SHP77 treated with DMSO at 0.1 percent for 48 hours (cell line): Measurements from ENCODE around the gene SLC35F6.
A peak's percentile ranks its signal among the peaks of the same experiment; 100 is the strongest.
"Not testable (repeated sequence)": the region's sequence is repeated elsewhere in the genome, so short reads cannot be mapped to it uniquely, and the experiment has no call there.

Experiments
- DNase-seq: peaks from one replicate; lab custom pipeline; 2025; lab: John Stamatoyannopoulos, UW

The SLC35F6 gene

DNA sequence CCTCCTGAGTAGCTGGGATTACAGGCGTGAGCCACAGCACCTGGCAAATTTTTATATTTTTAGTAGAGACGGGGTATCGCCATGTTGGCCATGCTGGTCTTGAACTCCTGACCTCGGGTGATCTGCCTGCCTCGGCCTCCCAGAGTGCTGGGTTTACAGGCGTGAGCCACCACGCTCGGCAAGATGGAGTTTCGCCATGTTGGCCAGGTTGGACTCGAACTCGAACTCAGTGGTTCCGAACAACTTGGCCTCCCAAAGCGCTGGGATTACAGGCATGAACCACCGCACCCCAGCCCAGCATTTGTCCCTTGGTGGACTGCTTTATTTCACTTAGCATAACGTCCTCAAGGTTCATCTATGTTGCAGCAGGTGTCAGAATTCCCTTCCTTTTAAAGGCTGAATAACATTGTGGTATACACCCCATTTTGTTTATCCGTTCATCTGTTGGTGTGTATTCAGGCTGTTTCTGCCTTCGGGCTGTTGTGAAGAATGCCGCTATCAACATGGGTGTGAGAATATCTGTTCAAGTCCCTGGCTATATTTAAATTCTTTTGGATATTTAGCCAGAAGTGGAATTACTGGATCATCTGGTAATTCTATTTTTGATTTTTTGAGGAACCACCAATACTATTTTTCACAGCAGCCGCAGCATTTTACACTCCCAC is 20.6 kb downstream of the SLC35F6 start:
- no peak for DNase-seq

DNA sequence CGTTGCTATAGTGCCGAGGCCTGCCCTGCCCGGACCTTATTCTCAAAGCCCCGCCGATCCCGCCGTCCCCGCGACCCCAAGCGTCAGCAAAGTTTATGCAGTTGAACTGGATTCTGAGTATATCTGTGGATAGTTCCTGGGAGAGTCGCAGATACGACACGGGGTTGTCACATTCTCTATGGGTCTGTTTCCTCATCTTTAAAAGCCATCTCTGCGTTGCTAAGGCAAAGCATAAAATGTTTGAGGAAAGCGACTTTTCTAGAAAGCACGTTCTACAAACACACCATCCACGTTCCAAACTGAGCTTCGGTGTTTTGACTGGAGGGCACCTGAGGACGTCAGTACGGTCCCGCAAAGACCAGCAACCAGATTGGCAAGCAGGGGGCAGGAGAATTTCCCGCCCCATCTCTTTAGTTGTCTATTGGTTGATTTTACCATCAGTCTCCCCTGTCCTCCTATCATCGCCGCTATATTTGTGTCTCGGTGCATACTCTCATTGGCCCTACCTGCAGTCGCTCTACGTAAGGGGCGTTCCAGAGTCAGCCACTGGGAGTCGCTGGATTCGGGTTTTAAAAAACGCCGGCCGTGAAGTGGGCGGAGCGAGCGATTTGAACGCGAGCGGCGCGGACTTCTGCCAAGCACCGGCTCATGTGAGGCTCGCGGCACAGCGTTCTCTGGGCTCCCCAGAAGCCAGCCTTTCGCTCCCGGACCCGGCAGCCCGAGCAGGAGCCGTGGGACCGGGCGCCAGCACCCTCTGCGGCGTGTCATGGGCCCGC is 21.5 kb downstream of the SLC35F6 start, which contains the start of gene CENPA:
Gene CENPA (plus strand): TSS at position 626 of the 776 bp plus-strand sequence. CDS start 141 bp downstream, at position 767.
- peak; percentile 98 for DNase-seq

DNA sequence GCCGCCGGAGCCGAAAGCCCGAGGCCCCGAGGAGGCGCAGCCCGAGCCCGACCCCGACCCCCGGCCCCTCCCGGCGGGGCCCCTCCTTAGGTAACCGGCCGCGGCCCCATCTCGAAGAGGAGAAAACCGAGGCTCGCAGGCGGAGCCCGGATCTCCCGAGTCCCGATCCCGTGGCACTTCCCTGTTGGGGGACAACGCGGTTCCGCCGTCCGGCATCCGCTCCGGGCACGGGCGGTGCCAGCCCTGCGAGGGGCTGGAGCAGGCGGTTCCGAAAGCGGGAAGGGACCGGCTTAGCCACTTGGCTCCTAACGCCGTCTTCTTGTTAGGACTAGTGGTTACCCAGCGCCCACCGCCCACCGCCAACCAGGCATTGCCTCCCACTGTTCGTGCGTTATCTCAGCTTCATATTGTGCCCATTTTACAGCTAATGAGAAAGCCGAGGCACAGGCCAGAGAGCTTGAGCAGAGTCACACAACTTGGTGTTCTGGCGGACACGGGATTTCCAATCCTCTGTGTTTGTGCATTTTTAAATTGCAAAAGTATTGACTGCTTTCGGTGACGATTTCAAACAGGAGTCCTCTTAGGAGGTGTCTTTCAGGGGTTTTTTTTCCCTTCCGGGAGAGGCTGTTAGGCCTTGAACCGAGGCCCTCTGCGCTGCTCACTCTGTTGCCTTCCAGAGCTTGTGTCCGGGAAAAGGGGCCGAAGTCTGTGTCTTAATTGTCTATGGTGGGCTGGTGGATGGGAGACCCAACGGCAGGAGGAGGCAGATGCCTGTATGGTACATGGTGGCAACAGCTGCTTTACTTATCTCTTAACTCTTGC is 22.3 kb downstream of the SLC35F6 start:
- DNase-seq, result no peak

DNA sequence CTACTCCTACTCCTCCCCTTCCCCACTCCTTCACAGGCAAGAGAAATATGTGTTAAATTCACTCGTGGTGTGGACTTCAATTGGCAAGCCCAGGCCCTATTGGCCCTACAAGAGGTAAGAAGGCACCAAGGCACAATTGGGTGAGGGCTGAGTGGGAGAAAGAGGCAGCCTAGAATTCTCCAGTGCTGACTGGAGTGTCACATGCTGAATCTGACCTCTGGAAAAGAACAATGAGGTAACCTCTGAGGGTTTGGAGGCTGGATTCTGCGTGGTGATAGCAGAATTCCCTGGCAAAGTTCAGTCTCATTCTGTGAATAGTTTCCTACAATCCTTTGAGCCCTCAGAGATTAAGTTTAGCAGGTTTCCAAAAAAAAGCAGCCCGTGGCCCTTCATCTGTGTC is 28.6 kb downstream of the SLC35F6 start:
- no peak for DNase-seq

DNA sequence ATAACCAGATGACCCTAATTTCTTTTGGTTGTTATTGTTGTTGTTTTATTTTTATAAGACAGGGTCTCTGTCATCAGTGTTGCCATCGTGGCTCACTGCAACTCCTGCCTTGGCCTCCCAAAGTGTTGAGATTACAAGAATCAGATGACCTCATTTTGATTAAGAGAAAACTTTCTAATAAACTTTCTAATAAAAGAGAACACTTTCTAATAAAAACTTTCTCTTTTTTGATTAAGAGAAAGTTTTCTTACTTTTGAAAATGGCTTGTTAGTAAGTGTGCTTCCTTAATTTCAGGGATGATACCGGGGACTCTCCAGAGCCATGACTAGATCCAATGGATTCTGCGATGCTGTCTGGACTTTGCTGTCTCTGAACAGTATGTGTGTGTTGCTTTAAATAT is 29.4 kb downstream of the SLC35F6 start:
- DNase-seq, result no peak

DNA sequence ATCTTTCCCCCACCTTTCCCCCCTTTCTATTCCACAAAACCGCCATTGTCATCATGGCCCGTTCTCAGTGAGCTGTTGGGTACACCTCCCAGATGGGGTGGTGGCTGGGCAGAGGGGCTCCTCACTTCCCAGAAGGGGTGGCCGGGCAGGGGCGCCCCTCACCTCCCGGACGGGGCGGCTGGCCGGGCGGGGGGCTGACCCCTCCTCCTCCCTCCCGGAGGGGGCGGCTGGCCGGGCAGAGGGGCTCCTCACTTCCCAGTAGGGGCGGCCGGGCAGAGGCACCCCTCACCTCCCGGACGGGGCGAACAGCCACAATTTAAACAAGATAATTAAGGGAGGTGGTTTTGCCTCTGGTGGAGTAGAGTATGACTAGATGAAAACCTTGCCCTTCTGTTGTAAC is 31.1 kb downstream of the SLC35F6 start:
- DNase-seq, result not testable (repeated sequence)

DNA sequence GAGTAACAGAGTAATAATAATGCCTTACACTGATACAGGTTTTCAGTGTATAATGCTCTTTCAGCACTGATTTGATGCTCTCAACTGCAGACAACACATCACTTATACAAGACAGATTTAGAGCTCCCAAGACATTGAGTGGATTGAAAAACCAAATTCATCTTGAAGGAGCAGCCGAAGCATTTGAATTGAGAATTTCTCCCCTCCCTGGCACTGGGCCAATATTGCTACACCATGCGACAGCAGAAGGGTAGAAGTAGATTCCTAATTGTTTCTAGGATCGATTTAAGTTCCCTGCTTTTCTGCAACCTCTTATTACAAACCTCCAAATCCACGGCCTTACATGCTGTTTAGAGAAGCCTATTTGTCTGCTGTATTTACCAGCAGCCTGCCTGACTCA is 37.2 kb downstream of the SLC35F6 start:
- DNase-seq, result no peak

DNA sequence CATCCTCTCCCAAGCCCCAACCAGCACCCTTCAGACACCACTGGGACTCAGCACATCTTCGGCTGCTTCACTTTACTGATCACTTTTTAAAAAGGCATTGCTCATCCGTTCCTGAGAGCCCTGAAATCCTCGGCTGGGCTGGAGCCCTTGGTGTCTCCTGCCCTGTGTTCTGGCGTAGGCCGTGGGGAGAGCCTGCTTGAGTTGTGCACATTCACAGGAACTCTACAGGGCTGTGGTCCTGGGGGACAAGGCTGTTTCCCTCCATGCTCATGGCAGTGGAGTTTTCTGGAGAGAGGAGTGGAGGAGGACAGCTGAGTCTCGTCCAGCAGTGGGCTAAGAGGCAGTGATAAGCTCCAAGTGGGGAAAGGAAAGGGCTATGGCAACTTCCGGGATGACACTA is 37.7 kb downstream of the SLC35F6 start:
- DNase-seq, result no peak

DNA sequence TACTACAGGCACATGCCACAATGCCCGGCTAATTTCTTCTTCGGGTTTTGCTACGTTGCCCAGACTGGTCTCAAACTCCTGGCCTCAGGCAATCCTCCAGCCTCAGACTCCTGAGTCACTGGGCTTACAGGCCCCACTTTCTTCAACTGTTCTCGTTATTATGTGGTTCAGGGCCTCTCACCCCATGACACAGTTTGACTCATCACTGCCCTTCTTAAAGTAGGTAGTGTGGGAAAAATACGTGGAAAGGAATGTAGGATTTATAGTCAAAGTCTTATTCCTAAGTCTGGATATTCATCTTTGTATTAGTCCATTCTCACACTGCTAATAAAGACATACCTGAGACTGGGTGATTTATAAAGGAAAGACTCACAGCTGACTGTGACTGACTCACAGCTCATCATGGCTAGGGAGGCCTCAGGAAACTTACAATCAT is 41.2 kb downstream of the SLC35F6 start:
- no peak for DNase-seq

DNA sequence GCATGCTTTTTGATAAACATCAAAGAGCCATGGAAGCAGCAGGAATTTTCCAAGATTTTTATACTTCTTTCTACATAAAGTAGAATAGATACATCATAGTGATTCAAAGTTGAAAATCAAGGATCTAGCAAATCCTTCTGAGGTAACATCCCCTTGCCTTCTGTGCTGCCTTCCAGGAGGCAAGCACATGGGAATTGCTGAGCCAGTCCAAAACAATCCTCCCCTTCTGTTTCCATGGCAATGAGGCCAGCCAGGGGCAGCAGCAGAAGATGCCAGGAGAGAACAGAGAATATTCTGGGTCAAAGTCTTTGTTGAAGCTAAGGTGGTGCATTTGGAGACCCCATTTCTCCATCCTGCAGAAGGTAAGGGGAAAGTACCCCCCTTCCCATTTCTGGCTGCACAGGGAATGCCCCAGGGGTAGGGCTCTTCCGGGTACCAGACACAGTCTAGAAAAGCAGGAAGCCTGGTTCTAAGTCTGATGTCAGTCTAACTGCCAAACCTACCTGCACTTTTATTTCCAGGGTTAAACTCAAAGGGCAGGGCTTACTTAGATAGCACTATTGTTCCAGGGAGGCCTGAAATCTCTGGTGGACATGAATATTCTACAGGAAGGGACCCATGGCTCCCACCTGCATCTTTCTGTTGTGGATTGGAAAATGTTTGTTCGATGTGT is 43.8 kb downstream of the SLC35F6 start:
- DNase-seq, result no peak

DNA sequence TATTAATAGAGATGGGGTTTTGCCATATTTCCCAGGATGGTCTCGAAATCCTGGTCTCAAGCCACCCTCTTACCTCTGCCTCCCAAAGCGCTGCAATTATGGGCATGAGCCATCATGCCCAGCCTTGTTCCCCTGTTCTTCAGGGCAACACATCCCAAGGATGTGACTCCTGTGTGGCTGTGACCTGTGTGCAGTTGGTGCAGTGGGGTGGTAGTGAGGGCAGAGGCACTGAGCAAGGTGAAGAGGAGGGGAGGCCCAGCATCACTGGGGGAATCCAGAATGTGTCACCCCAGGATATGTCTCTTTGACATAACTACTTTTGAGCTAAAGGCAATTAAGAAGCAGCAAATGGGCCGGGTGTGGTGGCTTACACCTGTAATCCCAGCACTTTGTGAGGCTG is 45.1 kb downstream of the SLC35F6 start:
- no peak for DNase-seq

DNA sequence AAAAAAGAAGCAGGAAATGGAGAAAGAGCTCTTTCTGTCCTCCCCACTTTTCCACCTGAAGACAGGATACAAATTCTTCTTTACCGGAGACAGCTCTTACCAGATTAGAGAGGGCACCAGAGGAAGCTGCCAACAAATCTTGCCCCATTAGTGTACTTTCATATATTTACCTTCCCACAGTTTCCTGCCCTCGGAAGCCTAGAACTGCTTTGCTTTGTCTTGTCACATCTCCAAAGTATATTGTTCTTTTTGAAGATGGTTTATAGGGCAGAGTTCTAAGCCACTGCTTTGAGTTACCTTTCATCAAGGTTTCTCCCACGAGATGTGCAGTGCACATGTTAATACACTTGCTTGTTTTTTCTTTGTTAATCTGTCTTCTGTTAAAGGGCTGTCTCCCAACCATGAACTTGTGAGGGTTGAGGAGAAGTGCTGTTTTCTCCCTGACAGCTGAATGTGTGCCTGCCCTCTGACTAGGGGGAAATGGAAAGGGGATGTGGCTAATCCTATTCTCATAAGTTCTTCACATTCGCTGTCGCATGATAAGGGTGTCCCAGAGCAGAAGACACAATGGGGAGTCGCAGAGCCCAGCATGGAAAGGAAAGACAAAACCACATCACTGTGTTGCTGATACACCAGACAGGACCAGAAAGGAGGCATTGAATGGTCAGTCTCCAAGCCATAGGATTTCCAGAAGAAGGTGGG is 45.9 kb downstream of the SLC35F6 start:
- DNase-seq, result no peak

DNA sequence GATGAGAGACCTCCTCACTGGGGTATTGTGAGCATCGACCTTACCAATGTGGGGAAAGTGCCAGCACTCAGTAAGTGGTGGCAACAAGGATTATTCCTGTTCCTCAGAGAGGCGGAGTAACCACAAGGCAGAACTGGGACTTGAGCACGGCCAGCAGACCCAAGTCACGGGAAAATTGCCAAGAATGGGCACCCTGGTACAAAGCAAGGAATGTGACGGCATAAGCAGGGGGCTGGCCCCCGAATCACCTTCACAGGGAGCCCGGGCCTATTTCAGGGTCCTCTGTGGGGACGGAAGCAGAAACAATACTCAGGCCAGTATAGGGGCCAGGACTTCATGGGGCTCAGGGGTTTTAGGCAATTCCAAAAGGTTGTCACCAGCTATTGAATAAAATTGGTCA is 47.2 kb downstream of the SLC35F6 start:
- DNase-seq, result no peak

DNA sequence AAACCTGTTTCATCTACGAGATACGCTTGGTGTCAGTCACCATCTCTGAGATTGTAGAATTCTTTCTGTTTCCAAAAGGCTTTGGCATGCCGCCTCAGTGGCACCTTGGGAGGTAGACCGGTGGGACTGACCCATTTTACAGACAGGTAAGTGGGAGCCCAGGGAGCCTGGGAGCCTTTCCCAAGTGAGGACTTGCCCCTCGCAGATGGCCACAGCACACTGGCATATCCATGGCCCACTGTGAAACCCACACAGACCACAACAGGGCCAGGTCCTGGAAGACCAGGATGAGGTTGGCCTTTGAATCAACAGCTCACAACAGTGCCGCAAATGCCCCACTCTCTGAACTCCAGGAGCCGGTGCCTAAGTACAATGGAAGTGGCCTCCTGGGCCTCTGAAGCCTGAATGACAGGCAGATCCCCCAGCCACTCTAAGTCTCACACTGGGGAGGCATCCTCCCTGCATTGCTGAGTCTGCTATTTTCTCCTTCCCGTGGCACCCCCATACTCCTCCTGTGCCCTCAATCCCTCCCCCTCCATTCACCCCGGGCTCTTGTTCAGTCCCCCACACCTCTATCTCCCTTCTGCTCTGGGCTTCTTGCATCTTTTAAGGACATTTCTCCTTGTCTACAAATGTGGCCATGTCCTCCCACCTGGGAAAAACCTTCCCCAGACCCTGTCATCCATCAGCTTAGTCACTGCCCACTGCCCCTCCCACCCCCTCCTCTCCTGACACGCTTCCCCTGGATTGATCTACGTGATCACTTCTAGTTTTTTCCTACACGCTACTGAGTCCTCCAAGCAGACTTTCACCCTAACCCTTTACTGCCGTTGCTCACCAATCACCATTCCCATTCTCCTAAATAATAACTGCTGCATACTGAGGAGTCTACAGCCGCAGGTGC is 48.0 kb downstream of the SLC35F6 start:
- no peak for DNase-seq

DNA sequence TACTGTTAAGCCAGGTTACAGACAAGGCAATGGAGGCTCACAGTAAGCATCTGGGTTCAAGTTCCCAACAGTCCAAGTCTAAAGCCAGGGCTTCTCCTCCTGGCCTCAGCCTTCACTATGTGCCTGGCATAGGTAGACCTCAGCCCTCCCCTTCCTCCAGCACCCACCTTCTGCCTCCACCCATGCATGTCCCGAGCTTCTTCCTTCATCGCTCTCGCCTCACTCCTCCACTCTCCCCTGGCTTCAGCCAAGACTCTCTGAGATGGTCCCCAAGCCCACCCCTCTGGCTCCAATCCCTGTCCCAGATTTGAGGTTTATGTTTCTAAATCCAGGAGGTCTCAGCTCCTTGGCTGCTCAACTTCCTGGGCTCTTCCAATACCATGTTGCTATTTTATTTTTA is 48.6 kb downstream of the SLC35F6 start:
- DNase-seq, result no peak

DNA sequence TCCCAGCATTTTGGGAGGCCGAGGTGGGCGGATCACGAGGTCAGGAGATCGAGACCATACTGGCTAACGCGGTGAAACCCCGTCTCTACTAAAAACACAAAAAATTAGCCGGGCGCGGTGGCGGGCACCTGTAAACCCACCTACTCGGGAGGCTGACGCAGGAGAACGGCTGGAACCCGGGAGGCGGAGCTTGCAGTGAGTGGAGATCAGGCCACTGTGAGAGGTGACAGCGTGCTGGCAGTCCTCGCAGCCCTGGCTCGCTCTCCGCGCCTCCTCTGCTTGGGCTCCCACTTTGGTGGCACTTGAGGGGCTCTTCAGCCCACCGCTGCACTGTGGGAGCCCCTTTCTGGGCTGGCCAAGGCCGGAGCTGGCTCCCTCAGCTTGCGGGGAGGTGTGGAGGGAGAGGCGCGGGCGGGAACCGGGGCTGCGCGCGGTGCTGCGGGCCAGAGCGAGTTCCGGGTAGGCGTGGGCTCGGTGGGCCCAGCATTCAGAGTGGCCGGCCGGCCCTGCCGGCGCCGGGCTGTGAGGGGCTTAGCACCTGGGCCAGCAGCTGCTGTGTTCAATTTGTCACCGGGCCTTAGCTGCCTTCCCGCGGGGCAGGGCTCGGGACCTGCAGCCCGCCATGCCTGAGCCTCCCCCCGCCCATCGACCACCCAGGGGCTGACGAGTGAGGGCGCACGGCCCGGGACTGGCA is 50.1 kb downstream of the SLC35F6 start:
- DNase-seq, result not testable (repeated sequence)

DNA sequence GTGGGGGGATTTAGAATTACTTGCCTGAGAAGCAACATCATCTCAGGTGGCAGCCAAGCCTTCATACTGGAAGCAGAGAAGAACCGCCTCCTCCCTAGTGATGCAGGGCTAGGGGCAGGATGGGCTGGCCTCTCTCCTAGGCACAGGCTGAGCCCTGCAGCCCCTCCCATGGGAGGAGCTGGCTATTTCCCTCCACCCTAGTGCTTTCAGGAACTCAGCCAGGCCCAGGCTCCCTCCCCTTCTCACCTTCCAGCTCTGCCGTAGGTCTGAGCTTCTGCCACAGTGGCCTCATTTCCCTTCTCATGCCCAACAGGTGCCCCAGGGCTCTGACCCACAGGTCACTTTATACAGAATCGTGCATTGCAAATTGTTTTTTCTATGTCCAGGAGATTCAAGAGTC is 52.8 kb downstream of the SLC35F6 start:
- DNase-seq, result no peak

DNA sequence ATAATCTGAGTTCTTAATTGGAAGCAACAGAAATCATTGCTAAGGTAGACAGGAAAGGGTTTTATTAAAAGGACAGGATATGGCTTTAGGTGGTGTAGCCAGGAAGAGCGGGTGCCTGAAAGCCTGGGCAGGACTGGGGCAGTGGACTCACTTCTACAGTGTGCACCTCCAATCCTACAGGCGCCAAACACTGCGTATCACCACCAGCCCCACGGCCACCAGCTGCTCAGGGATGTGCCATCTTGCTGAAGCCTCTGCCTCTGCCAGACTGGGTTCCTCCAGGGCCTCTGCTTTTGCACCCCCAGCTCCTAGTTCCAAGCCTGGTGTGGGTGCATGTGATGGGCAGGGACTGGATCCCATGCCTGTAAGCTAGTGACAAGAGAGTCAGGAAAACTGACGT is 54.2 kb downstream of the SLC35F6 start:
- no peak for DNase-seq

DNA sequence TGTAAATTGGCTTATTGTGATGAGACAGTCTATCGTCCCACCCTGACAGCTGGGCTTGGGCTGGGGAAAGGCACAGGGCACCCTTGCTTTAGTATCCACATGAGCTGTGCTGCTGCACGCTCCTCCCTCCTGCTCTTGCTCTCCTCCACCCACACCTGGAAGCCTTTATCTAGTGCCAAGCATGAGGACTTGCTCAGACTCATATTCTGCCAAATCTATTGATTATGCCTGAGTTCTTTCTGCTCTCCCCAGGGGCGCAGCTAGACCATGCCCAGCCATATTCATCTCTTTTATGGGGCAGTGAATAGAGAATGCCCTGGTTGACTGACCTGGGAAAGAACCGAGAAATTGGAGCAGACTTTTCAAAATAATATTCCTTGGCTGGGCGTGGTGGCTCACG is 54.9 kb downstream of the SLC35F6 start:
- DNase-seq, result no peak

DNA sequence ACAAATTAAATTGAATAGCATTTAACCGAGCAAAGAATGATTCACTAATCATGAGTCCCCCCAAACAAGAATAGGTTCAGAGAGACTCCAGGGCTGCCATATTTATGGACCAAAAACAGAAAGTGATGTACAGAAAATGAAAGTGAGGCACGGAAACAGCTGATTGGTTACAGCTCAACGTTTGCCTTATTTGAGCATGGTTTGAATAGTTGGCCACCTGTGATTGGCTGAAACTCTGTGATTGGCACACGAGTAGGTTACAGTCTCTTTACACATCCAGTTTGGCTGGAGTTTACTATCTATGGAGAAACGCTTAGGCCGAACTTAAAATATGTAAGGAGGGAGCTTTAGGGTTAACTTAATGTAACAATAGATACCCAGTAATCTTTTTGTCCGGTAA is 56.8 kb downstream of the SLC35F6 start:
- DNase-seq, result no peak
